GM19468 (cell line): ENCODE data around the gene G3BP1.
A peak's percentile ranks its signal among the peaks of the same experiment; 100 is the strongest.
"Not testable (repeated sequence)": the region's sequence is repeated elsewhere in the genome, so short reads cannot be mapped to it uniquely, and the experiment has no call there.

ENCODE experiments used
- ATAC-seq: cut with Tn5 transposase; IDR thresholded peaks from one replicate; pipeline ENCODE4 v1.9.1; 2021; ENCODE audit warnings: mild to moderate bottlenecking, moderate library complexity, moderate number of reproducible peaks; ENCODE audit not compliant: unreplicated experiment; ENCODE audit errors: extremely low read depth

G3BP1 gene

GRCh38 chr5:151771259-151772028 is at the start of gene G3BP1:
TSS of gene G3BP1 (plus strand) at chr5:151771954. CDS start at chr5:151786621, 14,667 bp downstream.
- ATAC-seq: peak; percentile 80

- ATAC-seq: no peak
Measured at GRCh38 chr5:151722546-151722945, 49.2 kb upstream of the G3BP1 start.

DNA sequence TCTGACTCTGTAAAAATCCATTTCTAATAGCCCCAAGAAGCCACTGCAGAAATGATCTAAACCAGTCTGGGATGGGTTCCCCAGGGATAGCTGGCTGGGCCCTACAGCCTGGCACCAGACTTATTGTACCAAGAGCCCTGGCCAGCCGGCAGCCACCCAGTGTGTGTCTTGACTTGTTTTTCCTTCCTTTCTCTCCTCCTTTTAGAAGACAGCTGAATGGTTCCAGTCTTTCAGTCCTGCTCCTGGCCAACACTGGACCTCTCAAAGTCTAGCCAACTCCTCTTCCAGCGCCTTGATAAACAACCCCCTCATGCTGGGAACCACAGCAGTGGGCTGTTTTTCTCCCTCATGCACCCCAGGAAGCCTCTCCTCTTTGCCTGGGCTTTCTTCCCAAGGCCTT is 47.4 kb upstream of the G3BP1 start:
- no peak for ATAC-seq

- not testable (repeated sequence) for ATAC-seq
Measured at GRCh38 chr5:151729597-151729996, 42.2 kb upstream of the G3BP1 start.

DNA sequence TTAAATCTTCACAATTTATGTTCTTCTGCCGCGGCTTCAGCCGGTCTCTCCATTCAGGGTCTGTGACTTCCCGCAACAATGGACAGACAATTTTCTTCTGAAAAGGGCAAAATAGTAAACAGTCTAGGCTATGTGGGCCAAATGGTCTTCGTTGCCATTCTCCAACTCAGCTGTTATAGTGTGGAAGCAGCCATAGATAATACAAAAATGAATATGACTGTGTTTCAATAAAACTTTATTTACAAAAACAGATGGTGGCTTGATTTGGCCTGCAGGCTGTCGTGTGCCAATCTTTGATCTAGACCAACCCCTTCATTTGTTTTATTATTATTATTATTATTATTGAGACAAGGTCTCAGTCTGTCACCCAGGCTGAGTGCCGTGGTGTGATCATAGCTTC is 41.4 kb upstream of the G3BP1 start:
- no peak for ATAC-seq

DNA sequence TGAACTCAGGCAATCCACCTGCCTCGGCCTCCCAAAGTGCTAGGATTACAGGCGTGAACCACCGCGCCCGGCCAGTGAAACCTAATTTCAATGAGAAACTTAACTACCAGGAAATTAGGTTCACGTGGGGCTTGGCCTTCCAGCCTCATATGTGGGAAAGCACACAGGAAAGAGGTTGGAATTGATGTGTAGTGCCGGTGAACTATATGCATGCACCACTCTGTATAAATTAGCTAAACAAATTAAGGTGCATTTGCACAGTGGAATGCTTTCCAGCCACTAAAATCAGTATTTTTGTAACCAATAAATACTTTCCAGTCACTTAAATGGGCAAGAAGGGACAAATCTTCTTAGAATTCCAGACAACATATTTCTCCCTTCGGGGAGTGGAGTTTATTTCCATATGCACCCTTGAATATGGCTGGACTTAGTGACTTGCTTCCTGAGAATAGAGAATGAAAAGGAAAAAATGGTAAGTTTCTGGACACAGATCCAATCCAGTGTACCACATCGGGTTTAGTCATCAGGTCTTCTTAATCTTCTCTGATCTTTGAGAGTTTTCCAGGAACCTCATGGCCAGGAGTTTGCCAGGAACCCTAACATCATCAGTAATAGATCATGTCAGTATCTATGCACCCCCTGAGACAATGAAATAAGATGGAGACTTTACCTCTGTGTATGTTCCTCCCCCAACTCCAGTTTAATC is 38.2 kb upstream of the G3BP1 start:
- no peak for ATAC-seq

DNA sequence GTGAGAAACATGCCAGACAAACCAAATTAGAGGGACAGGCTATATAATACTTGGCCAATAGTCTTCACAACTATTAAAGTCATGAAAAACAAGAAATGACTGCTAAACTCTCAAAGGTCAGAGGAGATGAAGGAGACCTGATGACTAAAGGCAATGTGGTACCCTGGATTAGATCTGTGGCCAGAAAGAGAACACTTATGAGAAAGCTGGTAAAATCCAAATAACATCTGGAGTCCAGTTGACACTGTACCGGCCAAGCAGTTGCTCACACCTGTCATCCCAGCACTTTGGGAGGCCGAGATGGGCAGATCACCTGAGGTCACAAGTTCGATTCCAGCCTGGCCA is 37.7 kb upstream of the G3BP1 start:
- no peak for ATAC-seq

- ATAC-seq: no peak
Measured at GRCh38 chr5:151735646-151736045, 36.1 kb upstream of the G3BP1 start.

- ATAC-seq: no peak
Measured at GRCh38 chr5:151737431-151737830, 34.3 kb upstream of the G3BP1 start.

DNA sequence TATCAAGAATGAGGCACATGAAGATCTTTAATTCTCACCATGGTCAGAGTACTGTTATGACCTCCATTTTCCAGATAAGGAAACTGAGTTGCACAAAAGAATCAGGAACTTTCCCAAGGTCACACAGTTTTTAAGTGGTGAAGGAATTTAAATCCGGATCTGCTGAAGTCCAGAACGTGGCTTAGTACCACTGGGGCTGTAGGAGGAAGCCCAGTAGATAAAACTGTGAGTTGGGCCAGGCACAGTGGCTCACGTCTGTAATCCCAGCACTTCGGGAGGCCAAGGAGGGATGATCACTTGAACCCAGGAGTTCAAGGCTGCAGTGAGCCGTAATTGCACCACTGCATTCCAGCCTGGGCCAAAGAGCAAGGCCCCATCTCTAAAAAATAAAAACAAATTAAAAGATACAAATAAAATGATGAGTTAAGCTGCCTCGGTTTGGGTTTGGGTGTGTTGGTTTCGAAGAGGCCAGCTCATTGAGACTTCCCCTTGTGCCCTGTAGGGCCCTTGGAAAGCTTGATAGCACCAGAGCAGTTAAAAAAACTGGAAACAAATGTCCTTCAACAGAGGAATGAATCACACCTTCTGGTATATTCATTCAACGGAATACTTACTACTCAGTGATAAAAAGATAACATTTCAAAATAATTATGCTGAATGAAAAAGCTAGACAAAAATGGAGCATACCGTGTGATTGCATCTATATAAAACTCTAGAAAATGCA is 33.5 kb upstream of the G3BP1 start:
- no peak for ATAC-seq

GRCh38 chr5:151739395-151739794 is 32.4 kb upstream of the G3BP1 start:
- ATAC-seq: no peak

DNA sequence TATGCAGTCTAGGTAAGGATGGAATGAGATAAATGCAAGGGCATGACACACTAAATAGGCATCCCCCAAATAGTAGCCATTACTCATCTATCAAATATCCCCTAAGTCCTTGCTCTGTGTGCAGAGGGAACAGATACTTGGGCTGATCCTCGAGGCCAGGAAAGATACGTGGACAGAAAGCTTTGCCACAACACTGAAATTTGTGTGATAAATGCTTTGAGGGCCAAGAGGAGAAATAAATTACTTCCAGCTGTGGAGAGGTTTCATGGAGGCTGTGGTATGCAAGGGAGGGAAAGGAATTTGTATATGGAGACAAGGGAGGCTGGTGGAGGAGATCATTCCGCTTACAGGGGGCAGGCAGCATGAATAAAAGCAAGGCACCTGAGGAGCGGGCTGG is 31.8 kb upstream of the G3BP1 start:
- no peak for ATAC-seq

- ATAC-seq: peak; percentile 36
Measured at GRCh38 chr5:151740336-151740942, 31.3 kb upstream of the G3BP1 start.

GRCh38 chr5:151740958-151741373 is 30.8 kb upstream of the G3BP1 start:
- no peak for ATAC-seq

DNA sequence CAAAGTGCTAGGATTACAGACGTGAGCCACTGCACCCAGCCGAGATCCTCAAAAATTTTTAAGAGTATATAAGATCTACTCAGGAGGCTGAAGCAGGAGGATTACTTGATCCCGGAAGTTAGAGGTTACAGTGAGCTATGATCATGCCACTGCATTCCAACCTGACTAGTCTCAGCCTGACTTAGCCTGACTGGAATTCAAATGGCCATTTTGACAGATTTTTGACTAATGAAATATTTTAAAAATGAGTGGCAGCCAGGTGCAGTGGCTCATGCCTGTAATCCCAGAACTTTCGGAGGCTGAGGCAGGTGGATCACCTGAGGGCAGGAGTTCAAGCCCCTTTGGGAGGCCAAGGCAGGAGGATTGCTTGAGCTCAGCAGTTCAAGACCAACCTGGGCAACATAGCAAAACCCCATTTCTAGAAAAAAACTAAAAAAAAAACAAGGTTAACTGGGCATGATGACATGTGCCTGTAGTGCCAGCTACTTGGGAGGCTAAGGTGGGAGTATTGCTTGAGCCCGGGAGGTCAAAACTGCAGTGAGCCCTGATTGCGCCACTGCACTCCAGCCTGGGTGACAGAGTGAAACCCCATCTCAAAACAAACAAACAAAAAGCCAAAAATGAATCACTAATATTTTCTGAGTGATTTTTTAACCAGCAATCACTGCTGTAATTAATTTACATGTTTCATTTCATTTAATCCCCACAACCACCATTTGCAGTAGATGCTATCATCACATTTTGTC is 29.9 kb upstream of the G3BP1 start:
- no peak for ATAC-seq

DNA sequence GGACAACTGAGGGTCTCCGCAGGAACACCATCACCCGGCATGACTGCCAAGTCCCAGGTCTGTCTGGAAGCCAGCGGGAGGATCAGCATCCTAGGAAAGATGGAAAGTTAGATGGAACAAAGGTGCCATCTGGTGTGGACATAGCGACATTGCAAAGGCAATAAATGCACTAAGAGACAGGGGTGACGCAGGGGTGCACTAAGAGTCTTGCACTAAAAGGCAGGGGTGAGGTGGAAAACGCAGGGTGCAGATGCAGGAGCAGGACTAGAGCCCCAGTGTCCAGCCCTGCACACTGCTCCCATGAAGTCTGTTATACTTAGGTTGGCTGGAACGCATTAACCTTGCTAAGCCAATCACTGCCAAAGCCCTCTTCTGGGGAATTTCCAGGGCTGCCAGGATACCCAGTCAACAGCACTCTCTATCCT is 28.9 kb upstream of the G3BP1 start:
- ATAC-seq: no peak

DNA sequence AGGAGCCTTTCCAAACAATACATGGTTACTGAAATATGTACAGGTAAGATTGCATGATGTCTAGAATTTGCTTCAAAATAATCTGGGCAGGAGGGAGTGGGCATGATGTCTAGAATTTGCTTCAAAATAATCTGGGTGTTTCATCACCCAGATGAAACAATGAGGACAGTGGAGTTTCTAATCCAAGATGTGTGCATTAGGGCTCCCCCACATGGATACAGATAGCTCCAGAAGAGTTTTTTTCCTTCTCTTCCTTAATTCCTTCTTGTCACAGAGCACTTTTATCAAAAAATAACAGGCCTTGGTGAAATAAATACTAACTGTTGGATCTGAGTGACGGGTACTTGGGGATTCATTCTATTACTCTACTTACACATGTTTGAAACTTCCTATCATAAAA is 28.2 kb upstream of the G3BP1 start:
- ATAC-seq: no peak

DNA sequence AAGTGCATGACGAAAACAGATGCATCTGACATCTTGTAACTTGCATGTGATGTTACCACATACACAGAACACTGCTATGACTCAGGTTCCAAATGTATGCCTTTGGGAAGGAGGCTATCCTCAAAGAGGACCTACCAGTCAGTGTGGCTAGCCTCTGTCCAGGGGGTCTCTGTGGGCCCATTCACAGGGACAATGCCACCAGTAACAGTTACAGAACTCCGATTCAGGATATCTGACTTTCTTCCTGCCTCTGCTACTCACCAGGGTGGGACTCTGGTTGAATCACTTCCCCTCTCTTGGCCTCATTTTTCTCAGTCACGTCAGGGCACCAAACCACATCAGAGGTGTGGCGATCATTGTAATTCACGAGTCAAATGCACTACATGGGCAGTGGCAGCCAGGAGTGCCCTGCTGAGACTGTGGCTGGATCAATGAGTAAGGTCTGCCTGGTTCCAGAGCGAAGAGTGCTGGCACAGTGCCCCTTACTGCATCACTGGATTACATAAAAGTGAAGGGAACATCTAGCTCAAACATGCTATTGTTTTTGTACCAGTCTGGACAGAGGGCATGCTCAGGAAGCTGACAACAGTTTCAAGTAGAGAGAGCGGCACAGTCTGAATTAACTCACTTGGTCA is 26.6 kb upstream of the G3BP1 start:
- peak; percentile 61 for ATAC-seq

- no peak for ATAC-seq
Measured at GRCh38 chr5:151750121-151750520, 21.6 kb upstream of the G3BP1 start.

- ATAC-seq: no peak
Measured at GRCh38 chr5:151751091-151751490, 20.7 kb upstream of the G3BP1 start.
